IMR-90 (cell line): ENCODE results near the gene UBE2E2. TPM values are rescaled to one million over a fixed set of nuclear protein-coding genes. Genes with fewer than 3 reads are reported as not detected.

Experiments used
- ATAC-seq: fragments of 200-7000 bp; cut with Tn5 transposase; 2 replicates; pipeline ENCODE4 v1.9.1; 2020; ENCODE audit warnings: low read depth, mild to moderate bottlenecking, moderate library complexity
- BruUV-seq: library from RNA; stranded (reverse); fragments of 400-500 nt; replicated peaks from 2 replicates; lab custom pipeline; 2021; lab: Mats Ljungman, UMichigan
- CTCF ChIA-PET: fragments of 300-600 bp; formaldehyde crosslinking; extraction: SDS; loops from one replicate; lab custom pipeline; 2021; ENCODE audit warnings: antibody characterized with exemption; lab: Yijun Ruan, JAX
- POLR2A ChIA-PET: fragments of 300-600 bp; sonication (Branson Sonifier 250); formaldehyde crosslinking; loops from one replicate; lab custom pipeline; 2022; ENCODE audit warnings: antibody characterized with exemption; ENCODE audit not compliant: unreplicated experiment; lab: Charles Lee
- DNase-seq: peaks from one replicate; pipeline ENCODE4 v3.0.0; 2013
- H2AFZ ChIP-seq: replicated peaks from 2 replicates; pipeline ENCODE3; 2013; ENCODE audit warnings: low read length, mild to moderate bottlenecking; ENCODE audit not compliant: poor library complexity
- H2AK5ac ChIP-seq: 2 replicates; pipeline ENCODE4 v1.6.1; 2013; ENCODE audit warnings: low read depth, low read length, inconsistent platforms
- H2AK9ac ChIP-seq: replicated peaks from 2 replicates; pipeline ENCODE3; 2013; ENCODE audit warnings: mild to moderate bottlenecking, low read depth, low read length, moderate library complexity; ENCODE audit not compliant: poor library complexity
- H2BK120ac ChIP-seq: 2 replicates; pipeline ENCODE4 v1.6.1; 2013; ENCODE audit warnings: low read depth, low read length, inconsistent platforms
- H2BK15ac ChIP-seq: 3 replicates; pipeline ENCODE4 v1.6.1; 2013; ENCODE audit warnings: low read depth, low read length, inconsistent platforms
- H2BK20ac ChIP-seq: 2 replicates; pipeline ENCODE4 v1.6.1; 2013; ENCODE audit warnings: low read depth, mild to moderate bottlenecking, inconsistent platforms, low read length, moderate library complexity
- H2BK5ac ChIP-seq: 2 replicates; pipeline ENCODE4 v1.6.1; 2013; ENCODE audit warnings: mild to moderate bottlenecking, low read depth, low read length, inconsistent platforms; ENCODE audit not compliant: poor library complexity, severe bottlenecking
- H3K14ac ChIP-seq: replicated peaks from 2 replicates; pipeline ENCODE4 v1.6.1; 2013; ENCODE audit warnings: low read depth, low read length, inconsistent platforms
- H3K18ac ChIP-seq: 2 replicates; pipeline ENCODE4 v1.6.1; 2013; ENCODE audit warnings: low read depth, low read length, control low read depth
- H3K23ac ChIP-seq: 2 replicates; pipeline ENCODE4 v1.6.1; 2013; ENCODE audit warnings: low read depth, low read length, inconsistent platforms
- H3K27ac ChIP-seq: 2 replicates; pipeline ENCODE4 v1.5.1; 2013; ENCODE audit warnings: mild to moderate bottlenecking, control low read depth, low read length; ENCODE audit not compliant: insufficient read depth
- H3K27me3 ChIP-seq: 2 replicates; pipeline ENCODE4 v1.6.1; 2013; ENCODE audit warnings: low read length; ENCODE audit not compliant: control insufficient read depth, insufficient read depth
- H3K36me3 ChIP-seq: 2 replicates; pipeline ENCODE4 v1.6.1; 2013; ENCODE audit warnings: low read length, mixed read lengths; ENCODE audit not compliant: control insufficient read depth, insufficient read depth
- H3K4ac ChIP-seq: 2 replicates; pipeline ENCODE4 v1.6.1; 2013; ENCODE audit warnings: low read depth, low read length, inconsistent platforms
- H3K4me1 ChIP-seq: 2 replicates; pipeline ENCODE4 v1.6.1; 2013; ENCODE audit warnings: low read length, mixed read lengths; ENCODE audit not compliant: control insufficient read depth, insufficient read depth
- H3K4me2 ChIP-seq: 2 replicates; pipeline ENCODE4 v1.6.1; 2013; ENCODE audit warnings: low read depth, mild to moderate bottlenecking, control low read depth, low read length, moderate library complexity
- H3K4me3 ChIP-seq: 2 replicates; pipeline ENCODE4 v1.5.1; 2013; ENCODE audit warnings: low read depth, mild to moderate bottlenecking, control low read depth, low read length, moderate library complexity; ENCODE audit not compliant: insufficient read depth
- H3K56ac ChIP-seq: 2 replicates; pipeline ENCODE4 v1.6.1; 2013; ENCODE audit warnings: low read length, inconsistent platforms; ENCODE audit not compliant: insufficient read depth; ENCODE audit errors: extremely low read depth
- H3K79me1 ChIP-seq, 2 experiments: 2 replicates each; pipeline ENCODE4 v1.6.1; 2013; ENCODE audit warnings: low read length in 2 of 2, inconsistent platforms in 1 of 2, low read depth in 1 of 2
- H3K9ac ChIP-seq: 2 replicates; pipeline ENCODE4 v1.6.1; 2013; ENCODE audit warnings: low read depth, low read length, control low read depth
- H3K9me1 ChIP-seq: 2 replicates; pipeline ENCODE4 v1.6.1; 2013; ENCODE audit warnings: low read length, inconsistent platforms; ENCODE audit not compliant: insufficient read depth
- H3K9me3 ChIP-seq: 2 replicates; pipeline ENCODE4 v1.6.1; 2013; ENCODE audit warnings: low read length; ENCODE audit not compliant: control insufficient read depth, insufficient read depth
- H4K20me1 ChIP-seq: 2 replicates; pipeline ENCODE4 v1.6.1; 2013; ENCODE audit warnings: low read length, inconsistent platforms; ENCODE audit not compliant: insufficient read depth
- H4K5ac ChIP-seq: 2 replicates; pipeline ENCODE4 v1.6.1; 2013; ENCODE audit warnings: mild to moderate bottlenecking, low read depth, low read length, control low read depth
- H4K8ac ChIP-seq, 2 experiments: 2 replicates each; pipeline ENCODE4 v1.6.1; 2013; ENCODE audit warnings: low read depth in 2 of 2, low read length in 2 of 2, control low read depth in 1 of 2, inconsistent platforms in 1 of 2
- H4K91ac ChIP-seq: 2 replicates; pipeline ENCODE4 v1.6.1; 2013; ENCODE audit warnings: low read depth, low read length, inconsistent platforms; ENCODE audit not compliant: insufficient read depth
- BHLHE40 ChIP-seq: fragments of 150-350 bp; IDR thresholded peaks from 2 replicates; pipeline ENCODE4 v1.6.1; 2016; ENCODE audit warnings: mild to moderate bottlenecking, low read depth, low read length
- CEBPB ChIP-seq: IDR thresholded peaks from 2 replicates; pipeline ENCODE4 v1.6.1; 2012; ENCODE audit warnings: low read depth, low read length, improper control_type of control experiment
- CHD1 ChIP-seq: IDR thresholded peaks from 2 replicates; pipeline ENCODE4 v1.6.1; 2012; ENCODE audit warnings: low read depth, low read length, improper control_type of control experiment
- CTCF ChIP-seq: conservative IDR thresholded peaks from 2 replicates; pipeline ENCODE4 v1.5.1; 2012; ENCODE audit warnings: mild to moderate bottlenecking, low read depth, low read length, improper control_type of control experiment
- ELK1 ChIP-seq: fragments of 150-350 bp; IDR thresholded peaks from 2 replicates; pipeline ENCODE4 v1.6.1; 2016; ENCODE audit warnings: low read depth, mild to moderate bottlenecking, low read length, moderate library complexity, borderline replicate concordance
- FOS ChIP-seq: fragments of 150-350 bp; IDR thresholded peaks from 2 replicates; pipeline ENCODE4 v1.6.1; 2016; ENCODE audit warnings: low read depth, low read length
- MAFK ChIP-seq: IDR thresholded peaks from 2 replicates; pipeline ENCODE4 v1.6.1; 2012; ENCODE audit warnings: low read depth, low read length, improper control_type of control experiment
- MAZ ChIP-seq: IDR thresholded peaks from 2 replicates; pipeline ENCODE4 v1.6.1; 2012; ENCODE audit warnings: low read depth, mild to moderate bottlenecking, low read length, improper control_type of control experiment, moderate library complexity, borderline replicate concordance
- MXI1 ChIP-seq: IDR thresholded peaks from 2 replicates; pipeline ENCODE4 v1.6.1; 2012; ENCODE audit warnings: low read depth, mild to moderate bottlenecking, low read length, moderate library complexity, borderline replicate concordance
- NFE2L2 ChIP-seq: fragments of 150-350 bp; IDR thresholded peaks from 2 replicates; pipeline ENCODE4 v1.6.1; 2016; ENCODE audit warnings: low read depth, mild to moderate bottlenecking, low read length
- POLR2A ChIP-seq: IDR thresholded peaks from 2 replicates; pipeline ENCODE4 v1.6.1; 2012; ENCODE audit warnings: mild to moderate bottlenecking, low read depth, low read length
- RAD21 ChIP-seq: IDR thresholded peaks from 2 replicates; pipeline ENCODE4 v1.6.1; 2012; ENCODE audit warnings: low read length, improper control_type of control experiment
- RCOR1 ChIP-seq: IDR thresholded peaks from 2 replicates; pipeline ENCODE4 v1.6.1; 2012; ENCODE audit warnings: mild to moderate bottlenecking, low read length, improper control_type of control experiment; ENCODE audit not compliant: insufficient replicate concordance
- RFX5 ChIP-seq: IDR thresholded peaks from 2 replicates; pipeline ENCODE4 v1.8.0; 2012; ENCODE audit warnings: low read depth, mild to moderate bottlenecking, low read length, moderate library complexity
- SMC3 ChIP-seq: fragments of 150-350 bp; IDR thresholded peaks from 2 replicates; pipeline ENCODE4 v1.6.1; 2016; ENCODE audit warnings: low read depth, mild to moderate bottlenecking, antibody characterized with exemption, low read length, moderate library complexity
- USF2 ChIP-seq: fragments of 150-350 bp; IDR thresholded peaks from 2 replicates; pipeline ENCODE4 v1.6.1; 2017; ENCODE audit warnings: mild to moderate bottlenecking, antibody characterized with exemption, low read length, low read depth
- WGBS, 2 experiments: methylation state at CpG; one replicate each; pipeline versions ENCODE4 v1.1.5 to v1.1.7; 2013; ENCODE audit warnings: missing lambda C conversion rate in 2 of 2; ENCODE audit not compliant: insufficient read length in 1 of 2; ENCODE audit errors: extremely low coverage in 2 of 2; 5-methylcytosine and 5-hydroxymethylcytosine counted together
- dilution Hi-C: fragments of 300-500 bp; cut with HindIII; formaldehyde crosslinking; loops from one replicate; pipeline ENCODE4 v1.14.3; 2018; ENCODE audit warnings: low sequenced_read_pairs; ENCODE audit not compliant: unreplicated experiment
- in situ Hi-C: fragments of 300-500 bp; cut with MboI; formaldehyde crosslinking; loops from 3 replicates; pipeline ENCODE4 v1.14.3; 2019; ENCODE audit warnings: low sequenced_read_pairs, inconsistent platforms, mixed read lengths
- intact Hi-C: fragments of 100-400 bp; cut with micrococcal nuclease; formaldehyde crosslinking; loops from 2 replicates; pipeline ENCODE4 v1.10.0; 2022
- polyA plus RNA-seq, 3 experiments: library from polyadenylated mRNA; depleted of rRNA; stranded (reverse); fragments of >200 nt; gene quantifications; 2 replicates each; pipeline ENCODE4 v1.2.3, GENCODE V29; 2012; ENCODE audit warnings: low replicate concordance in 1 of 3
- total RNA-seq: library from RNA; depleted of rRNA; stranded (reverse); fragments of >200 nt; gene quantifications from 2 replicates; pipeline ENCODE4 v1.2.3, GENCODE V29; 2012

UBE2E2 gene
- total and polyA plus RNA-seq, 2 of the 4 experiments (the other 2 are of a cell fraction) = 18.6 to 32.7 TPM

DNA sequence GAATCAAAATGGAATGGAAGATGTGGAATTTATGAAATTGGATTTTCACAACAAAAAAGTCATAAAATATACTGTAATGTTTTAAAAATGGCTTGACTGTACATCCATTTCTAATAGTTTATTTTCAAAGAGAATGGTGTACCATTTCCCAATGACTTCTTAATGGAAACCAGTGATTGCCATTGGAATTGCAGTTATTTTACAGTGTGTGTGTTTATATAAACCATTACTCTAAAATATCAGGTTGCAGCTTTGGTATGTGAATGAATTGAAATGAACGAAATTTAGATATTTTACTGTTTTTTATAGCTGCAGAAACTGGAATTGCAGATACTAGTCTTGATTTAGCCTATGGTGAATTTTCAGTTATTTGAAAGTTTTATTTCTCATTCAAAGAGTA, 165.6 kb downstream of the UBE2E2 start:
- no peaks in the 10 kb centered on the region for H3K27me3 ChIP-seq
- peaks cover 0 to 7% of the 10 kb centered on the region in 2 experiments; a peak in 2 of 4 replicates for H3K79me1 ChIP-seq
- intact Hi-C loops (no loop called here), in situ Hi-C loops (no loop called here), dilution Hi-C loops (no loop called here)
- H3K18ac ChIP-seq = no peak overlapping the region
- ATAC-seq (peak; percentile 72), DNase-seq (peak; percentile 59)
- H4K8ac ChIP-seq = no peak overlapping the region
- no peak overlapping the region for H2BK15ac ChIP-seq
- no peak overlapping the region for H3K9ac ChIP-seq
- H3K14ac ChIP-seq = no peak overlapping the region
- H2AFZ ChIP-seq = no peak overlapping the region
- no peaks in the 10 kb centered on the region for H4K20me1 ChIP-seq
- no peak overlapping the region for H3K27ac ChIP-seq
- TF ChIP-seq RCOR1 = no peak
- TF ChIP-seq USF2 = no peak
- TF ChIP-seq RFX5 = no peak
- no peak for TF ChIP-seq MAFK
- no peak for TF ChIP-seq NFE2L2
- TF ChIP-seq CEBPB = no peak
- TF ChIP-seq ELK1 = no peak
- TF ChIP-seq SMC3 = no peak
- TF ChIP-seq CHD1 = no peak
- TF ChIP-seq CTCF = no peak
- no peak for TF ChIP-seq RAD21
- TF ChIP-seq MXI1 = no peak
- no peak for TF ChIP-seq FOS
- no peak for TF ChIP-seq POLR2A
- TF ChIP-seq BHLHE40 = no peak
- TF ChIP-seq MAZ = no peak
- H3K4ac ChIP-seq = no peak overlapping the region
- H3K9me3 ChIP-seq = no peaks in the 10 kb centered on the region
- CTCF ChIA-PET = no interaction called here
- H3K4me2 ChIP-seq = no peak overlapping the region
- BruUV-seq = no TSS peak
- no peak overlapping the region for H2BK20ac ChIP-seq
- no peak overlapping the region for H2BK120ac ChIP-seq
- H3K4me1 ChIP-seq = no peaks in the 10 kb centered on the region
- H2AK5ac ChIP-seq = no peak overlapping the region
- POLR2A ChIA-PET = no interaction called here
- H2BK5ac ChIP-seq = no peak overlapping the region
- H2AK9ac ChIP-seq = no peak overlapping the region
- no peak overlapping the region for H4K5ac ChIP-seq
- H3K23ac ChIP-seq = no peak overlapping the region
- H3K4me3 ChIP-seq = no peak overlapping the region
- WGBS, 2 experiments = no CpG with 5 or more reads among the region's 1 CpG
- no peaks in the 10 kb centered on the region for H3K9me1 ChIP-seq
- H3K56ac ChIP-seq = no peak overlapping the region
- H4K91ac ChIP-seq = no peak overlapping the region
- no peaks in the 10 kb centered on the region for H3K36me3 ChIP-seq
